Measurements from ENCODE around the gene ISYNA1.
A peak's percentile ranks its signal among the peaks of the same experiment; 100 is the strongest.

ISYNA1 gene

GRCh38 chr19:18437491-18438330 is at the start of gene ISYNA1:
ISYNA1 (minus strand) TSS chr19:18438133; CDS start chr19:18437979, 154 bp downstream.
- no peak for DNase-seq

- DNase-seq: no peak
These were observed 48.8 kb upstream of the ISYNA1 start for GRCh38 chr19:18486746-18487145.

- no peak for DNase-seq
These were observed 47.1 kb upstream of the ISYNA1 start for GRCh38 chr19:18484992-18485391.

- DNase-seq: no peak
These were observed 45.4 kb upstream of the ISYNA1 start for GRCh38 chr19:18483119-18483890.

GRCh38 chr19:18481505-18482222 is 43.7 kb upstream of the ISYNA1 start:
- DNase-seq: no peak

GRCh38 chr19:18480006-18480691 is 42.2 kb upstream of the ISYNA1 start:
- DNase-seq: no peak

- peak; percentile 56 for DNase-seq
These were observed 40.8 kb upstream of the ISYNA1 start for GRCh38 chr19:18478545-18479311.

GRCh38 chr19:18477974-18478373 is 40.0 kb upstream of the ISYNA1 start:
- no peak for DNase-seq

- DNase-seq: no peak
These were observed 39.3 kb upstream of the ISYNA1 start for GRCh38 chr19:18477042-18477779.

- no peak for DNase-seq
These were observed 38.6 kb upstream of the ISYNA1 start for GRCh38 chr19:18476507-18477041.

GRCh38 chr19:18475762-18476331 is 37.9 kb upstream of the ISYNA1 start:
- DNase-seq: no peak

GRCh38 chr19:18475004-18475453 is 37.1 kb upstream of the ISYNA1 start:
- DNase-seq: no peak

GRCh38 chr19:18474366-18474887 is 36.5 kb upstream of the ISYNA1 start:
- no peak for DNase-seq

- no peak for DNase-seq
These were observed 35.8 kb upstream of the ISYNA1 start for GRCh38 chr19:18473706-18474087.

GRCh38 chr19:18473003-18473705 is 35.2 kb upstream of the ISYNA1 start:
- DNase-seq: no peak

- no peak for DNase-seq
These were observed 32.9 kb upstream of the ISYNA1 start for GRCh38 chr19:18470787-18471186.

- DNase-seq: peak; percentile 27
These were observed 31.3 kb upstream of the ISYNA1 start for GRCh38 chr19:18469069-18469846.

- DNase-seq: peak; percentile 28
These were observed 30.6 kb upstream of the ISYNA1 start for GRCh38 chr19:18468517-18468916.

GRCh38 chr19:18467978-18468377 is 30.0 kb upstream of the ISYNA1 start:
- DNase-seq: no peak
